ENCODE results near the gene METTL25.

GRCh38 chr12:82366197-82366596 is 7.9 kb downstream of the METTL25 start:
- TF ChIP-seq, protein P1, sequence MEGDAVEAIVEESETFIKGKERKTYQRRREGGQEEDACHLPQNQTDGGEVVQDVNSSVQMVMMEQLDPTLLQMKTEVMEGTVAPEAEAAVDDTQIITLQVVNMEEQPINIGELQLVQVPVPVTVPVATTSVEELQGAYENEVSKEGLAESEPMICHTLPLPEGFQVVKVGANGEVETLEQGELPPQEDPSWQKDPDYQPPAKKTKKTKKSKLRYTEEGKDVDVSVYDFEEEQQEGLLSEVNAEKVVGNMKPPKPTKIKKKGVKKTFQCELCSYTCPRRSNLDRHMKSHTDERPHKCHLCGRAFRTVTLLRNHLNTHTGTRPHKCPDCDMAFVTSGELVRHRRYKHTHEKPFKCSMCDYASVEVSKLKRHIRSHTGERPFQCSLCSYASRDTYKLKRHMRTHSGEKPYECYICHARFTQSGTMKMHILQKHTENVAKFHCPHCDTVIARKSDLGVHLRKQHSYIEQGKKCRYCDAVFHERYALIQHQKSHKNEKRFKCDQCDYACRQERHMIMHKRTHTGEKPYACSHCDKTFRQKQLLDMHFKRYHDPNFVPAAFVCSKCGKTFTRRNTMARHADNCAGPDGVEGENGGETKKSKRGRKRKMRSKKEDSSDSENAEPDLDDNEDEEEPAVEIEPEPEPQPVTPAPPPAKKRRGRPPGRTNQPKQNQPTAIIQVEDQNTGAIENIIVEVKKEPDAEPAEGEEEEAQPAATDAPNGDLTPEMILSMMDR (optimal IDR thresholded peaks at IDR 0.05 in 1 of 3, IDR thresholded peaks at IDR 0.05 in 1 of 3, conservative IDR thresholded peaks at IDR 0.05 in 1 of 3; ENCODE audit: extremely low read depth in 1 of 3, insufficient read depth in 2 of 3, low read length in 3 of 3): no peak
- TF ChIP-seq EZH2 (IDR thresholded peaks at IDR 0.05; ENCODE audit: low read length): no peak
